ENCODE measurements around the gene DDX11.
"Not testable (repeated sequence)": the region's sequence is repeated elsewhere in the genome, so short reads cannot be mapped to it uniquely, and the experiment has no call there.

DNA sequence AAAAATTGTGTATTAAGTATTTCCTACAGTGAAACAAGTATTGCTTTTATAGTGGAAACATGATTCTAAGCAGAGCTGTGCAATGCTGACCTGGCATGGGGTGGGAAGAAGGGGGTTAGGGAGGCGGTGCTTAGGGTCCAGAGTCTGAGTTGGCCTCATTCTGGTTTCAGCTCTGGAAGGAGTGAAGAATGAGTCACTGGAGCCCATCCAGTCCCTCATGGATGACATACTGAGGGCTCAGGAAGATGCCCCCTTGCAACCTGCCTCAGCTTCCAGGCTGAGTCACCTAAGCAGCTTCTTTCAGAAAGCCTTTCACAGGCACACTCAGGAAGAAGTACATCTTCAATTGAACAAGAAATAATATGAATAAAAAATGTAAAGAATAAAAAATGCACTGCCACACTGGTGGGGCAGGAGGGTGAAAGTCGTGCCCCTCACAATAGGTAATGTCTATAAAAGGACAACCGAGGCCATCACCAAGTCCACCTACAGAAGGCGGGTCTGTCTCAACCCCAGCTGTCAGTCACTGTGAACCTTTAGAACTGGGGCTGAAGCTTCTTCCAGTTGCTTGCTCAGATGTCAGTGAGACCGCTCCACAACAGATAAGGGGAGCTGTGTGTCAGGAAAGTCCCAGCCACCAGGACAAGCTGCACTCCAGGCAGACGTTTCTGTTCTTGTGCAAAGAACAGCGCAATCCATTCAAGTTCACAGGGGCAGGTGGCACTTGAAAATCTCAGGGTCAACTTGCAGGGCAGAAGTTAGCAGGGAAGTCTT is 20.8 kb upstream of the DDX11 start:
- not testable (repeated sequence) for TF ChIP-seq CTCF (IDR thresholded peaks at IDR 0.05; ENCODE audit: insufficient read depth, low read depth, low read length); EZH2 (IDR thresholded peaks at IDR 0.05; ENCODE audit: insufficient read depth, low read length)

Measured in astrocyte (in vitro differentiated cells and primary cell).